ENCODE data around the gene ARMC12. TPM values are rescaled to one million over a fixed set of nuclear protein-coding genes. Genes with fewer than 3 reads are reported as not detected.

Gene ARMC12
- total and polyA plus RNA-seq, 2 of the 13 experiments (the other 11 are each of a cell fraction or from before 2014, with no cell fraction given) = 1.3 TPM; not detected in 1

- Histone ChIP-seq H3K4me3 (replicated peaks in 1 of 3; ENCODE audit: insufficient read depth in 1 of 3, low read depth in 2 of 3, low read length in 3 of 3) (no peak overlapping the region), H3K27me3 (ENCODE audit: control insufficient read depth in 1 of 2, insufficient read depth in 2 of 2, low read length in 2 of 2) (peaks cover 5 to 22% of the 10 kb centered on the region in 2 experiments; a peak in 4 of 5 replicates), H3K9ac (ENCODE audit: insufficient read depth, low read depth, low read length) (no peak overlapping the region), H2AFZ (ENCODE audit: low read length) (no peak overlapping the region), H3K4me2 (ENCODE audit: low read depth, low read length) (no peak overlapping the region), H3K36me3 (replicated peaks in 1 of 2; ENCODE audit: control insufficient read depth in 1 of 2, insufficient read depth in 2 of 2, low read length in 2 of 2) (no peaks in the 10 kb centered on the region), H3K79me2 (ENCODE audit: insufficient read depth, low read length) (no peaks in the 10 kb centered on the region), H4K20me1 (ENCODE audit: insufficient read depth, low read length) (no peaks in the 10 kb centered on the region), H3K27ac (ENCODE audit: extremely low read length, insufficient read depth, low read length) (no peak overlapping the region), H3K9me3 (ENCODE audit: low read length) (0 out of 2 replicates have a peak, but pooled peaks cover 4% of the 10 kb centered on the region), H3K4me1 (ENCODE audit: insufficient read depth, low read length) (0 out of 2 replicates have a peak, but pooled peaks cover 14% of the 10 kb centered on the region)
- BruUV-seq (replicated peaks) = no TSS peak
- 79% methylated on average over 7 of the region's 7 CpGs for WGBS (ENCODE audit: low lambda C conversion rate)
- ChIA-PET POLR2A (no interaction called here), CTCF (ENCODE audit: low intra/inter-chr PET ratio, low total read pairs) (no interaction called here)
- in situ Hi-C loops (cut with HindIII; ENCODE audit: extremely low pct_ligation_motif_present, low pct_unique_long_range_greater_than_20kb) = no loop called here
- ATAC-seq (no peak), FAIRE-seq (no peak), DNase-seq (ENCODE audit: low spot score) (no peak)
- intact Hi-C loops (cut with micrococcal nuclease; ENCODE audit: unreplicated experiment) = no loop called here
- TF ChIP-seq, protein P1, sequence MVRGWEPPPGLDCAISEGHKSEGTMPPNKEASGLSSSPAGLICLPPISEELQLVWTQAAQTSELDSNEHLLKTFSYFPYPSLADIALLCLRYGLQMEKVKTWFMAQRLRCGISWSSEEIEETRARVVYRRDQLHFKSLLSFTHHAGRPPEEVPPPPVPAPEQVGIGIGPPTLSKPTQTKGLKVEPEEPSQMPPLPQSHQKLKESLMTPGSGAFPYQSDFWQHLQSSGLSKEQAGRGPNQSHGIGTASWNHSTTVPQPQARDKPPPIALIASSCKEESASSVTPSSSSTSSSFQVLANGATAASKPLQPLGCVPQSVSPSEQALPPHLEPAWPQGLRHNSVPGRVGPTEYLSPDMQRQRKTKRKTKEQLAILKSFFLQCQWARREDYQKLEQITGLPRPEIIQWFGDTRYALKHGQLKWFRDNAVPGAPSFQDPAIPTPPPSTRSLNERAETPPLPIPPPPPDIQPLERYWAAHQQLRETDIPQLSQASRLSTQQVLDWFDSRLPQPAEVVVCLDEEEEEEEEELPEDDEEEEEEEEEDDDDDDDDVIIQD (CRISPR knock-in tag; IDR thresholded peaks at IDR 0.05; ENCODE audit: low read depth) = no peak
- TF ChIP-seq MED1 (CRISPR knock-in tag; IDR thresholded peaks at IDR 0.05) = no peak
- TF ChIP-seq, protein P2, sequence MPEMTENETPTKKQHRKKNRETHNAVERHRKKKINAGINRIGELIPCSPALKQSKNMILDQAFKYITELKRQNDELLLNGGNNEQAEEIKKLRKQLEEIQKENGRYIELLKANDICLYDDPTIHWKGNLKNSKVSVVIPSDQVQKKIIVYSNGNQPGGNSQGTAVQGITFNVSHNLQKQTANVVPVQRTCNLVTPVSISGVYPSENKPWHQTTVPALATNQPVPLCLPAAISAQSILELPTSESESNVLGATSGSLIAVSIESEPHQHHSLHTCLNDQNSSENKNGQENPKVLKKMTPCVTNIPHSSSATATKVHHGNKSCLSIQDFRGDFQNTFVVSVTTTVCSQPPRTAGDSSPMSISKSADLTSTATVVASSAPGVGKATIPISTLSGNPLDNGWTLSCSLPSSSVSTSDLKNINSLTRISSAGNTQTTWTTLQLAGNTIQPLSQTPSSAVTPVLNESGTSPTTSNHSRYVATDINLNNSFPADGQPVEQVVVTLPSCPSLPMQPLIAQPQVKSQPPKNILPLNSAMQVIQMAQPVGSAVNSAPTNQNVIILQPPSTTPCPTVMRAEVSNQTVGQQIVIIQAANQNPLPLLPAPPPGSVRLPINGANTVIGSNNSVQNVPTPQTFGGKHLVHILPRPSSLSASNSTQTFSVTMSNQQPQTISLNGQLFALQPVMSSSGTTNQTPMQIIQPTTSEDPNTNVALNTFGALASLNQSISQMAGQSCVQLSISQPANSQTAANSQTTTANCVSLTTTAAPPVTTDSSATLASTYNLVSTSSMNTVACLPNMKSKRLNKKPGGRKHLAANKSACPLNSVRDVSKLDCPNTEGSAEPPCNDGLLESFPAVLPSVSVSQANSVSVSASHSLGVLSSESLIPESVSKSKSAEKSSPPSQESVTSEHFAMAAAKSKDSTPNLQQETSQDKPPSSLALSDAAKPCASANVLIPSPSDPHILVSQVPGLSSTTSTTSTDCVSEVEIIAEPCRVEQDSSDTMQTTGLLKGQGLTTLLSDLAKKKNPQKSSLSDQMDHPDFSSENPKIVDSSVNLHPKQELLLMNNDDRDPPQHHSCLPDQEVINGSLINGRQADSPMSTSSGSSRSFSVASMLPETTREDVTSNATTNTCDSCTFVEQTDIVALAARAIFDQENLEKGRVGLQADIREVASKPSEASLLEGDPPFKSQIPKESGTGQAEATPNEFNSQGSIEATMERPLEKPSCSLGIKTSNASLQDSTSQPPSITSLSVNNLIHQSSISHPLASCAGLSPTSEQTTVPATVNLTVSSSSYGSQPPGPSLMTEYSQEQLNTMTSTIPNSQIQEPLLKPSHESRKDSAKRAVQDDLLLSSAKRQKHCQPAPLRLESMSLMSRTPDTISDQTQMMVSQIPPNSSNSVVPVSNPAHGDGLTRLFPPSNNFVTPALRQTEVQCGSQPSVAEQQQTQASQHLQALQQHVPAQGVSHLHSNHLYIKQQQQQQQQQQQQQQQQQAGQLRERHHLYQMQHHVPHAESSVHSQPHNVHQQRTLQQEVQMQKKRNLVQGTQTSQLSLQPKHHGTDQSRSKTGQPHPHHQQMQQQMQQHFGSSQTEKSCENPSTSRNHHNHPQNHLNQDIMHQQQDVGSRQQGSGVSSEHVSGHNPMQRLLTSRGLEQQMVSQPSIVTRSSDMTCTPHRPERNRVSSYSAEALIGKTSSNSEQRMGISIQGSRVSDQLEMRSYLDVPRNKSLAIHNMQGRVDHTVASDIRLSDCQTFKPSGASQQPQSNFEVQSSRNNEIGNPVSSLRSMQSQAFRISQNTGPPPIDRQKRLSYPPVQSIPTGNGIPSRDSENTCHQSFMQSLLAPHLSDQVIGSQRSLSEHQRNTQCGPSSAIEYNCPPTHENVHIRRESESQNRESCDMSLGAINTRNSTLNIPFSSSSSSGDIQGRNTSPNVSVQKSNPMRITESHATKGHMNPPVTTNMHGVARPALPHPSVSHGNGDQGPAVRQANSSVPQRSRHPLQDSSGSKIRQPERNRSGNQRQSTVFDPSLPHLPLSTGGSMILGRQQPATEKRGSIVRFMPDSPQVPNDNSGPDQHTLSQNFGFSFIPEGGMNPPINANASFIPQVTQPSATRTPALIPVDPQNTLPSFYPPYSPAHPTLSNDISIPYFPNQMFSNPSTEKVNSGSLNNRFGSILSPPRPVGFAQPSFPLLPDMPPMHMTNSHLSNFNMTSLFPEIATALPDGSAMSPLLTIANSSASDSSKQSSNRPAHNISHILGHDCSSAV (CRISPR knock-in tag; IDR thresholded peaks at IDR 0.05; ENCODE audit: borderline replicate concordance) = no peak
Measured at GRCh38 chr6:35750557-35750956, 13.7 kb downstream of the ARMC12 start.

All from HepG2 (cell line).